Measurements from ENCODE around the gene MAGI3. TPM values are rescaled to one million over a fixed set of nuclear protein-coding genes. Genes with fewer than 3 reads are reported as not detected.

The MAGI3 gene
- total RNA-seq, 1 experiment from 2014 or later, result 27.6 TPM

DNA sequence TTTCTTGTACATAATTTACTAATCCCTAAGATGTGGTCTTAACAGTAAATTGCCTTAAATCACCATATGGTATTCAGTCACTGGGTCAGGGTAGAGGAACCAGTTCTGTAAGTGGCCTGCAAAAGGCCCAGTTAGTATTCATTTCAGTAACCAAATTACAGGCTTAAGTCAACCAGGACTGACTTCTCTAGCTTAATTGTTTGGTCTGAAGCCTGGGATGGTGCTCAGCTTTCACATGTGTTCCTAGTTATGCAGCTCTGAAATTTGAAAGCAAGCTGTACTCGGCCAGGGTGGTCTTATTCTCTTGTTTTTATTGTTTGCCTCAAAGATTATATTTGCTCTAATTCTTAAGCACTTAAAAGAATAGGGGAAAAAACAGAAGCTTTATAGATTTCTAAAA, 144.6 kb downstream of the MAGI3 start:
- Histone ChIP-seq H3K4me1 (peaks cover 7% of the 10 kb centered on the region), H3K36me3 (ENCODE audit: control insufficient read depth, insufficient read depth, low read length) (no peaks in the 10 kb centered on the region), H3K27me3 (replicated peaks; ENCODE audit: control insufficient read depth, insufficient read depth, low read length) (no peaks in the 10 kb centered on the region), H3K9me3 (no peaks in the 10 kb centered on the region), H3K4me3 (ENCODE audit: low read depth, low read length) (no peak overlapping the region)
- POLR2A ChIA-PET, result no interaction called here
- H3K9me3 Mint-ChIP-seq (ENCODE audit: unreplicated experiment), result no peaks in the 10 kb centered on the region
- no peaks in the 10 kb centered on the region for H3K27me3 Mint-ChIP-seq (ENCODE audit: insufficient read depth, unreplicated experiment)
- CTCF ChIA-PET, result no interaction called here
- H3K36me3 Mint-ChIP-seq (ENCODE audit: insufficient read depth, unreplicated experiment), result peaks cover 13% of the 10 kb centered on the region
- H3K4me3 Mint-ChIP-seq (ENCODE audit: unreplicated experiment), result no peak overlapping the region
- peak overlapping the region; percentile 76 for H3K27ac Mint-ChIP-seq (ENCODE audit: unreplicated experiment)
- BruUV-seq (replicated peaks), result no TSS peak
- TF ChIP-seq, protein P1, sequence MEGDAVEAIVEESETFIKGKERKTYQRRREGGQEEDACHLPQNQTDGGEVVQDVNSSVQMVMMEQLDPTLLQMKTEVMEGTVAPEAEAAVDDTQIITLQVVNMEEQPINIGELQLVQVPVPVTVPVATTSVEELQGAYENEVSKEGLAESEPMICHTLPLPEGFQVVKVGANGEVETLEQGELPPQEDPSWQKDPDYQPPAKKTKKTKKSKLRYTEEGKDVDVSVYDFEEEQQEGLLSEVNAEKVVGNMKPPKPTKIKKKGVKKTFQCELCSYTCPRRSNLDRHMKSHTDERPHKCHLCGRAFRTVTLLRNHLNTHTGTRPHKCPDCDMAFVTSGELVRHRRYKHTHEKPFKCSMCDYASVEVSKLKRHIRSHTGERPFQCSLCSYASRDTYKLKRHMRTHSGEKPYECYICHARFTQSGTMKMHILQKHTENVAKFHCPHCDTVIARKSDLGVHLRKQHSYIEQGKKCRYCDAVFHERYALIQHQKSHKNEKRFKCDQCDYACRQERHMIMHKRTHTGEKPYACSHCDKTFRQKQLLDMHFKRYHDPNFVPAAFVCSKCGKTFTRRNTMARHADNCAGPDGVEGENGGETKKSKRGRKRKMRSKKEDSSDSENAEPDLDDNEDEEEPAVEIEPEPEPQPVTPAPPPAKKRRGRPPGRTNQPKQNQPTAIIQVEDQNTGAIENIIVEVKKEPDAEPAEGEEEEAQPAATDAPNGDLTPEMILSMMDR (IDR thresholded peaks at IDR 0.05; ENCODE audit: insufficient read depth in 1 of 2, low read depth in 1 of 2, low read length in 1 of 2, severe bottlenecking in 1 of 2, unreplicated experiment in 1 of 2), result no peak
- H3K4me1 Mint-ChIP-seq (ENCODE audit: low read depth, unreplicated experiment), result peaks cover 19% of the 10 kb centered on the region
- DNase-seq, result no peak
- intact Hi-C loops (cut with micrococcal nuclease; ENCODE audit: unreplicated experiment), result no loop called here

DNA sequence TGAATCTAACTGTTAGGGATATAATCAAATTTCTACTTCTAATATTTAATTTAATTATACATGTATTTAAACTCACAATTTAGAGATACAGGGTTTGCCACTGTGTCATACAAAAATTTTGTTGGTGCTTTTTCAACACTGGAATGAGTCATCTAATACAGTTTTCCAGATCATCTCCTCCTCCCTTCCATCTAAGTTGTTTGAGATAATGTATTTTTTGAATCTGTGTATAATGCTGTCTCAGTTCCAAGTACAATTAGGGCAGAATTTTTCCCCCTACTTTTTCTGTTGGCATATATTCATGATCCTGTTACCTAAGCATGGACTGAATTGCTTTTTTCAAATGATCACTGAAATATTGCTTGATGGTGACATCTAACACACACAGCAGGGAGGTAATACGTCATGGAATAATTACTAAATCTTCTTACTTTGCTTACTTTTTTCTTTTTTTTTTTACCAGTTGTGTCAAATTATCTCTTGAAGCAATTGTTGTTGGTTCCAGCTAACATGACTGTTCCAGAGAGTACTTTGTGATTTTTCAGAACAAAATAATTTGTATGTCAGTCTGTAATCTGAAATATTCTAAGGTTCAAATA, 146.0 kb downstream of the MAGI3 start:
- TF ChIP-seq, protein P1 (IDR thresholded peaks at IDR 0.05; ENCODE audit: insufficient read depth in 1 of 2, low read depth in 1 of 2, low read length in 1 of 2, severe bottlenecking in 1 of 2, unreplicated experiment in 1 of 2), result no peak
- Mint-ChIP-seq H3K9me3 (ENCODE audit: unreplicated experiment) (no peaks in the 10 kb centered on the region), H3K4me1 (ENCODE audit: low read depth, unreplicated experiment) (peaks cover 19% of the 10 kb centered on the region), H3K4me3 (ENCODE audit: unreplicated experiment) (no peak overlapping the region), H3K27ac (ENCODE audit: unreplicated experiment) (no peak overlapping the region), H3K36me3 (ENCODE audit: insufficient read depth, unreplicated experiment) (peaks cover 13% of the 10 kb centered on the region), H3K27me3 (ENCODE audit: insufficient read depth, unreplicated experiment) (no peaks in the 10 kb centered on the region)
- intact Hi-C loops (cut with micrococcal nuclease; ENCODE audit: unreplicated experiment), result no loop called here
- Histone ChIP-seq H3K36me3 (ENCODE audit: control insufficient read depth, insufficient read depth, low read length) (no peaks in the 10 kb centered on the region), H3K4me1 (peaks cover 7% of the 10 kb centered on the region), H3K4me3 (ENCODE audit: low read depth, low read length) (no peak overlapping the region), H3K27me3 (replicated peaks; ENCODE audit: control insufficient read depth, insufficient read depth, low read length) (no peaks in the 10 kb centered on the region), H3K9me3 (no peaks in the 10 kb centered on the region)
- ChIA-PET POLR2A (no interaction called here), CTCF (no interaction called here)
- BruUV-seq (replicated peaks), result no TSS peak
- no peak for DNase-seq

DNA sequence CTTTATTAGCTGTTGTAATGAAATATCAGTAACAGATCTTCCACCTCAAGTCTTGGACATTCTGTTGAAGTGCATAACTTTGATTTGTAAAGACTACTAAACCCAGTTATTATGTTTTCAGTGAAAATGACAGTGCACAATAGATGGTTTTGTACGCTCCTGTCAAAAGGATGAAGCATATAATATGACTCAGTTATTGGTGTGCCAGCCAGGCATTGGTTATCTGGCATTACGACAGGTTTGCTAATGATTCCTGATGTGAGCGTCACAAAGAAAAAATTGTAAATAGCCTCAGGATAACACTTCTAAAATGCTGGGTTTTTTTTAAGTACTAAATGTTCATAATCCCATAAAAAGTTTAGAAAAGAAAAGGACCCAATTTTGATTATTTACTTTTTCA, 147.9 kb downstream of the MAGI3 start:
- Mint-ChIP-seq H3K4me3 (ENCODE audit: unreplicated experiment) (no peak overlapping the region), H3K9me3 (ENCODE audit: unreplicated experiment) (no peaks in the 10 kb centered on the region), H3K4me1 (ENCODE audit: low read depth, unreplicated experiment) (peaks cover 19% of the 10 kb centered on the region), H3K36me3 (ENCODE audit: insufficient read depth, unreplicated experiment) (peaks cover 13% of the 10 kb centered on the region), H3K27ac (ENCODE audit: unreplicated experiment) (no peak overlapping the region), H3K27me3 (ENCODE audit: insufficient read depth, unreplicated experiment) (no peaks in the 10 kb centered on the region)
- TF ChIP-seq, protein P1 (IDR thresholded peaks at IDR 0.05; ENCODE audit: insufficient read depth in 1 of 2, low read depth in 1 of 2, low read length in 1 of 2, severe bottlenecking in 1 of 2, unreplicated experiment in 1 of 2), result no peak
- ChIA-PET CTCF (no interaction called here), POLR2A (no interaction called here)
- peaks cover 7% of the 10 kb centered on the region for H3K4me1 ChIP-seq
- DNase-seq, result no peak
- no peaks in the 10 kb centered on the region for H3K9me3 ChIP-seq
- H3K27me3 ChIP-seq (replicated peaks; ENCODE audit: control insufficient read depth, insufficient read depth, low read length), result no peaks in the 10 kb centered on the region
- intact Hi-C loops (cut with micrococcal nuclease; ENCODE audit: unreplicated experiment), result no loop called here
- no peak overlapping the region for H3K4me3 ChIP-seq (ENCODE audit: low read depth, low read length)
- no peaks in the 10 kb centered on the region for H3K36me3 ChIP-seq (ENCODE audit: control insufficient read depth, insufficient read depth, low read length)
- BruUV-seq (replicated peaks), result no TSS peak
